Endometrial microvascular endothelial cells (primary cell): ENCODE results near the gene MGAT5B. TPM values are rescaled to one million over a fixed set of nuclear protein-coding genes. Genes with fewer than 3 reads are reported as not detected.

ENCODE experiments used
- in situ Hi-C: cut with HindIII; loops from 2 replicates; pipeline ENCODE4 v1.10.0; 2017; ENCODE audit warnings: low sequenced_read_pairs, low pct_unique_long_range_greater_than_20kb; ENCODE audit errors: inconsistent ontology term
- total RNA-seq: library from RNA; depleted of rRNA; stranded (reverse); fragments of >200 nt; gene quantifications from one replicate; pipeline ENCODE4 v1.2.3, GENCODE V29; 2015; ENCODE audit errors: inconsistent ontology term

The MGAT5B gene
- total RNA-seq, 1 donor from 2014 or later = 0.56 TPM

DNA sequence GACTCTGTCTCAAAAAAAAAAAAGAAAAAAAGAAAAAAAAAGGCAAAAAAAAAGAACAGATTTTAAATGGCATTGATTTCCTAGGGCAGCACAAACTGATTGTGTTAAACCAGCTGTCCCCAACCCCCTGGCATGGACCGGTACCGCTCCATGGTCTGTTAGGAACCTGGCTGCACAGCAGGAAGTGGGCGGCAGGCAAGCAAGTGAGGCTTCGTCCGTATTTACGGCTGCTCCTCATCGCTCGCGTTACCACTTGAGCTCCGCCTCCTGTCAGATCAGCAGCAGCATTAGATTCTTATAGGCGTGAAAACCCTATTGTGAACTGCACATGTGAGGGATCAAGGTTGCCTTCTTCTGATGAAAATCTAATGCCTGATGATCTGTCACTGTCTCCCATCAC is 26.6 kb downstream of the MGAT5B start:
- in situ Hi-C loops = no loop called here

- in situ Hi-C loops = no loop called here
Measured at GRCh38 chr17:76897023-76897422, 28.8 kb downstream of the MGAT5B start.

- in situ Hi-C loops = no loop called here
Measured at GRCh38 chr17:76899414-76899813, 31.2 kb downstream of the MGAT5B start.

DNA sequence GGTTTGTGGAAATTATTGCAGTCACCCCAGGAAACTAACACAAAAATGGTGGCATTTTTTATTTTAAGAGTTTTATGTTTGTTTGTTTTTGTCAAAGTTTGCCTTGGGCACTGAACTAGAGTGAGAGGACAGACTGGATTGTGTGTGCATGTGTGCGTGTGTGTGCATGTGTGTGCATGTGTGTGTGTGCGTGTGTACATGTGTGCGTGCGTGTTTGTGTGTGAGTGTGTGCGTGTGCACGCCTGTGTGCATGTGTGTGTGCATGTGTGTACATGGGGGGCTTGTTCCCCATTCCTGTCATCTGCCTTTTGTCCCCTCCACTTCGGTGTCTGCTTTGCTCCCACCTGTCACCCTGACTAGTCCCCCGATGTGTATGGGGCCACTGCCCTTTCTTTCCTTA is 32.5 kb downstream of the MGAT5B start:
- in situ Hi-C loops = no loop called here

- in situ Hi-C loops = no loop called here
Measured at GRCh38 chr17:76901542-76902197, 33.5 kb downstream of the MGAT5B start.

DNA sequence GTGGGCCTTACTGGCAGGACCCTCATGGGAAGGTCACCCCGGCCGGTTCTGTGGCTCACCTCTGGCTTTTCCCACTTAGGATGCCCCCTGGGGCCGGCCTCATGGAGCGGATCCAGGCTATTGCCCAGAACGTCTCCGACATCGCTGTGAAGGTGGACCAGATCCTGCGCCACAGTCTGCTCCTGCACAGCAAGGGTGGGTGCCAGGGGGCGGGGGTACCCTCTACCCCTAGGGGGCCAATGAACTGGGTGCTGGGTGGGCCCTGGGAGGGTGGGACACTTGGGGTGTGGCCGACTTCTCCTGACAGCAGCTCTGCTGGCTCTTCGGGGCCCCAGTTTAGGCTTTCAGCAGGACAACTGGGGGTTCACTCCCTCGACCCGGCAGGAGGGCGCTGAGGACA is 34.3 kb downstream of the MGAT5B start:
- in situ Hi-C loops = no loop called here

GRCh38 chr17:76903631-76904030 is 35.4 kb downstream of the MGAT5B start:
- in situ Hi-C loops = no loop called here

DNA sequence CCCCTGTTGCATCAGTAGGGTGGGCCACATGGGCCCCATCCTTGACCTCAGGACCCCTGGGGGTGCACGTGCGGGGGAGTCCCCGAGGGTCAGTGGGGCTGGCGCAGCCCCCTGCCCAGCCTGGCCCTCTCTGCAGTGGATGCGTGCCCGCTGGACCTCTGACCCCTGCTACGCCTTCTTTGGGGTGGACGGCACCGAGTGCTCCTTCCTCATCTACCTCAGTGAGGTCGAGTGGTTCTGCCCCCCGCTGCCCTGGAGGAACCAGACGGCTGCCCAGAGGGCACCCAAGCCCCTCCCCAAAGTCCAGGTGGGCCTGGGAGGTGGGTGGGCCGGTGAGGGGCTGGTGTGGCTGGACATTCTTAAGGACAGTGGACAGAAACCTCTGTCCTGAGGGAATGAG is 35.9 kb downstream of the MGAT5B start:
- in situ Hi-C loops = no loop called here

- in situ Hi-C loops = no loop called here
Measured at GRCh38 chr17:76905036-76905435, 36.8 kb downstream of the MGAT5B start.

GRCh38 chr17:76905836-76906235 is 37.6 kb downstream of the MGAT5B start:
- in situ Hi-C loops = no loop called here

- in situ Hi-C loops = no loop called here
Measured at GRCh38 chr17:76906463-76906862, 38.3 kb downstream of the MGAT5B start.

DNA sequence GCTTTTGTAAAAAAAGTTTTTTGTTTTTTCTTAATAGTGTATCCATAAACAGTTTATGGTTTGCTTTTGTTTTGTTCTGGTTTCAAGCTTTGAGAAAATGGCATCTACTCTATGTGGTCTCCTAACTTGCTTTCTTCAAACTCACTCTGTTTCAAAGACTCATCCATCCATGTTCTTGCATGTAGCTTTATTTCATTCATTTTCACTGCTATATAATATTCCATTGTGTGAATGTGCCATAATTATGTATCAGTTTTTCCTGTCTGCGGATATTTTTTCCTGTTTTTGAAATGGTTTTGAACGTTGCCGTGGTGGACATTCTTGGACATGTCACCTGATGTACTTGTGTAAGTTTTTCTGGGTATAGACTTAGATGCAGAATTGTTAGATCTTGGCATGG is 39.1 kb downstream of the MGAT5B start:
- in situ Hi-C loops = no loop called here

- in situ Hi-C loops = no loop called here
Measured at GRCh38 chr17:76909971-76910760, 42.0 kb downstream of the MGAT5B start.

- in situ Hi-C loops = no loop called here
Measured at GRCh38 chr17:76911299-76912017, 43.3 kb downstream of the MGAT5B start.

- in situ Hi-C loops = no loop called here
Measured at GRCh38 chr17:76912421-76913164, 44.4 kb downstream of the MGAT5B start.

GRCh38 chr17:76914937-76915336 is 46.7 kb downstream of the MGAT5B start:
- in situ Hi-C loops = no loop called here

GRCh38 chr17:76915840-76916510 is 47.8 kb downstream of the MGAT5B start:
- in situ Hi-C loops = no loop called here

GRCh38 chr17:76917829-76918228 is 49.6 kb downstream of the MGAT5B start:
- in situ Hi-C loops = no loop called here

DNA sequence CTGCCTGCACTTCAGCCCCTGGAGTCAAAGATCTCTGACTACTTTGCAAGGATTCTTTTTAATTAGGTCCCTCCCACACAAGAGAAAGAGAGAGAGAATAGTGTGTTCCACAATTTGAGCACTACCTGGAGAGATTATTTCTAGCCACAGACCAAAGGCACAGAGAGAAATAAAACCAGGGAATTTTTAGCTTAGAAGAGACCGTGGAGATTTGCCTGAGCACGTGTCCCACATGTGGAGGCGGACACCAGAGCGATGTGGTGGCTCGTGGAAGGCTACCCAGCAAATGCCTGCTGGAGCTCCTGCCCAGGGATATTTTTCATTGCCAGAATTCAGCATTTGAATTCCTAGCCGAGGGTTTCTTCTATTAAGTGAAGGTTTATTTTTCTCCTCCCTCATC is 50.6 kb downstream of the MGAT5B start:
- in situ Hi-C loops = no loop called here
